Astrocyte of the spinal cord (primary cell): ENCODE measurements around the gene KRTAP10-9.
"Not testable (repeated sequence)": the region's sequence is repeated elsewhere in the genome, so short reads cannot be mapped to it uniquely, and the experiment has no call there.

ENCODE experiments used
- DNase-seq: peaks from one replicate; pipeline ENCODE4 v3.0.0; 2011; ENCODE audit warnings: low read depth, low spot score
- H3K4me3 ChIP-seq: 2 replicates; pipeline ENCODE4 v1.5.1; 2011; ENCODE audit warnings: low read depth, mild to moderate bottlenecking, low read length, moderate library complexity
- in situ Hi-C: cut with HindIII; loops from 2 replicates; pipeline ENCODE4 v1.10.0; 2017; ENCODE audit warnings: low sequenced_read_pairs
- TF ChIP-seq, protein P1 (sequence below): IDR thresholded peaks from 2 replicates; pipeline ENCODE4 v1.5.1; 2012; ENCODE audit warnings: low read depth, mild to moderate bottlenecking, low read length, inconsistent platforms

KRTAP10-9 gene

DNA sequence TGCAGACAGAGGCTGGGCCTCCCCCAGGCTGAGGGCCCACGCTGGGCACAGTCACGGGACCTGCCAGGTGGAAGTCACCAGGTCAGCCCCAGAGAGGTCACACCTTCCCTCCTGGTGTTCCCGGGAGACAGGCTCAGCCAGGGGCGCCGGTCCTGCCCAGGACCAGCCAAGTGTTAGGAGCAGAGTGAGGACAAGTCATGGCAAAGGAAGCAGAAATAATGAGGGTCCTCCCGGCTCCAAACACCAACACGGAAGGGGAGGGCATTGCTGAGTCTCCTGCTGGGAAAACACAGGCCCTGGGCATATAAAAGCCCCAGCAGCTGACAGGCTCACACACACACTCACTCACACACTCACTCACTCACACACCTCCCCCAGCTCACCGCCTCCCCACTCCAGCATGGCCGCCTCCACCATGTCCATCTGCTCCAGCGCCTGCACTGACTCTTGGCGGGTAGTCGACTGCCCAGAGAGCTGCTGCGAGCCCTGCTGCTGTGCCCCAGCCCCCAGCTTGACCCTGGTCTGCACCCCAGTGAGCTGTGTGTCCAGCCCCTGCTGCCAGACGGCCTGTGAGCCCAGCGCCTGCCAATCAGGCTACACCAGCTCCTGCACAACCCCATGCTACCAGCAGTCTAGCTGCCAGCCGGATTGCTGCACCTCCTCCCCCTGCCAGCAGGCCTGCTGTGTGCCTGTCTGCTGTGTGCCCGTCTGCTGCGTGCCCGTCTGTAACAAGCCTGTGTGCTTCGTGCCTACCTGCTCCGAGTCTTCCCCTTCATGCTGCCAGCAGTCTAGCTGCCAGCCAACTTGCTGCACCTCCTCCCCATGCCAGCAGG is 10.3 kb downstream of the KRTAP10-9 start, which contains the start of gene KRTAP10-10:
Gene KRTAP10-10, plus strand, starts transcription at position 339 of the 833 bp plus-strand sequence. Its CDS starts 62 bp downstream, at position 401.
- TF ChIP-seq, protein P1, sequence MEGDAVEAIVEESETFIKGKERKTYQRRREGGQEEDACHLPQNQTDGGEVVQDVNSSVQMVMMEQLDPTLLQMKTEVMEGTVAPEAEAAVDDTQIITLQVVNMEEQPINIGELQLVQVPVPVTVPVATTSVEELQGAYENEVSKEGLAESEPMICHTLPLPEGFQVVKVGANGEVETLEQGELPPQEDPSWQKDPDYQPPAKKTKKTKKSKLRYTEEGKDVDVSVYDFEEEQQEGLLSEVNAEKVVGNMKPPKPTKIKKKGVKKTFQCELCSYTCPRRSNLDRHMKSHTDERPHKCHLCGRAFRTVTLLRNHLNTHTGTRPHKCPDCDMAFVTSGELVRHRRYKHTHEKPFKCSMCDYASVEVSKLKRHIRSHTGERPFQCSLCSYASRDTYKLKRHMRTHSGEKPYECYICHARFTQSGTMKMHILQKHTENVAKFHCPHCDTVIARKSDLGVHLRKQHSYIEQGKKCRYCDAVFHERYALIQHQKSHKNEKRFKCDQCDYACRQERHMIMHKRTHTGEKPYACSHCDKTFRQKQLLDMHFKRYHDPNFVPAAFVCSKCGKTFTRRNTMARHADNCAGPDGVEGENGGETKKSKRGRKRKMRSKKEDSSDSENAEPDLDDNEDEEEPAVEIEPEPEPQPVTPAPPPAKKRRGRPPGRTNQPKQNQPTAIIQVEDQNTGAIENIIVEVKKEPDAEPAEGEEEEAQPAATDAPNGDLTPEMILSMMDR: no peak
- H3K4me3 ChIP-seq: no peak within 1 kb of the TSS
- in situ Hi-C loops: no loop called here
- no peak for DNase-seq

DNA sequence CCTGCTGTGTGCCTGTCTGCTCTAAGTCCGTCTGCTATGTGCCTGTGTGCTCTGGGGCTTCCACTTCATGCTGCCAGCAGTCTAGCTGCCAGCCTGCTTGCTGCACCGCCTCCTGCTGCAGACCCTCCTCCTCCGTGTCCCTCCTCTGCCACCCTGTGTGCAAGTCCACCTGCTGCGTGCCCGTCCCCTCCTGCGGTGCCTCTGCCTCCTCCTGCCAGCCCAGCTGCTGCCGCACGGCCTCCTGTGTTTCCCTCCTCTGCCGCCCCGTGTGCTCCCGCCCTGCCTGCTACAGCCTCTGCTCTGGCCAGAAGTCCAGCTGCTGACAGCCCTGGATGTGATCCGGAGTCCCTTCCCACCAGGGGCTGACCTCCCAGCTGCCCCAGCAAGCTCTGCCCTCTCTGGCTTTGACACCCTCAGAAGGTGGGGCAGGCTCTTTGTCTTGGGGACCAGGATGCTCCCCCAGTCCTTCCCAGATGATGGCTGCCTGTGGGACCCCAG is 11.0 kb downstream of the KRTAP10-9 start:
- in situ Hi-C loops, H3K4me3 ChIP-seq, DNase-seq: not testable (repeated sequence)

DNA sequence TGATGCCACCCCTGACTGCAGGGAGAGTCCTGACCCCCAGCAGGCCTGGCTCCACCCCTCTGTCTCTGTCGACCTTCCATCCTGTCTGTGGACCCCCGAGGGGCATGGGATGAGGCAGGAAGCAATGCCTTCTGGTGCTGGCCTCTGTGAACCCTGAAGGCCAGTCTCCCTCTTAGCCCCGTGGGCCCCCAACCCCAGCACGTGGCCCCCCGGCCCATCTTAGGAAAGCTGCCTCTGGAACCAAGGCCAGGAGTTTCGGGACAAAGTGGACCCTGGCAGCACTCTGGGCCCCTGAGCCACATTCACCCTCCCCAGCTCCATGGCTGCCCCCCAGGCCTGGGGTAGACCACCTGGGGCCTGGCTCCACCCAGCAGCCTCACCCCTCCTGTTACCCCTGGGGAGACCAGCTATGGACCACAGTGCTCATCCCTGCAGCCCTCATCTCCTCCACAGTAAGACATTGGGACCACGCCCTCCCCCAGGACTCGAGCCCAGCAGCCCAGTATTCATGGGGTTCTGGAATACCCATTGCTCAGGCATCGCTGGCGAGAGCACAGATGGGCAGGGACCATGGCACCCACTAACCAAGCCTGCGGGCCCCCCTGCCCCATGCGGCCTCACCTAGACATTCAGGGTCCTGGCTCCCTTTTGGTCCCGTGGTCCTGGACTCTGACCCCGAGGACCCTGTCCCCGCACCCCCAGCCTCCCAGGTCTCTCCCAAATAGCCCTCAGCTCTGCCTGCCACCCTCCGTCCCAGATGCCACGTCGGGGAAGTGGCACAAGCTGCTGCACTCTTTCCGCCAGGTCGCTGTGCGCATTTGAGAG is 11.8 kb downstream of the KRTAP10-9 start:
- H3K4me3 ChIP-seq, DNase-seq, in situ Hi-C loops: not testable (repeated sequence)

DNA sequence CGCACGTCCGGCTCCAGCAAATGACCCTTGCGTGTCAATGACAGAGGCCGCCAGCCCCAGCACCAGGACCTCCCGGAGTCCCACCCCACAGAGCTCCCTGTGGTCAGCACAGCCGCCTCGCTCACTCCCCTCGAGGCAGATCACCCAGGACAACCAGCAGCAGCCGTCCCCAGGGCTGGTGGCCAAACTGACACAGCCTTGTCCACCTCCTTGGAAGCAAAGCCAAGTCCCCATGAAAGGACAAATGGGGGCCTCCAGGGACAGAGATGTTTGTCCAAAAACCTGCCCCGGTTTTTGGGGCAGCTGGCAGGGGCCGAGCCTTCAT is 12.4 kb downstream of the KRTAP10-9 start:
- in situ Hi-C loops: no loop called here
- TF ChIP-seq, protein P1: no peak
- no peak for DNase-seq
- H3K4me3 ChIP-seq: no peak overlapping the region

DNA sequence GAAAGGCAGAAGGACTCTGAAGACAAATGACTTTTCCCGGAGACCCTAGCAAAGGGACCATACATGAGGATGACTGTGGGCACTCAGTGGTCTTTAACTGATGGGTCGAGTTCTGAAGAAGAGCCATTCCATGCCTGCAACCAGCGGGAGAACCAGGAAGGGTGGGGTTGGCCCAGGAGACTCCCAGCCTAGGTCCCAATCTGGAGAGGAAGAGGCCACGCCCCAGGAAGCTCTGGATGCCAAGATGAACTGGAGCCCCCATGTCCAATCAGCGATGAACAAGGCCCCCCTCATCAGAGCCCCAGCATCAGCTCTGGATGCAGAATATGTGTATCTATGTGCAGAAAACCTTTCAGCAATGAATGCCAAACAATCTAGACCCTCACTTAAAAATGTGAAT is 13.9 kb downstream of the KRTAP10-9 start:
- DNase-seq: no peak
- no peak overlapping the region for H3K4me3 ChIP-seq
- in situ Hi-C loops: no loop called here
- TF ChIP-seq, protein P1: no peak

DNA sequence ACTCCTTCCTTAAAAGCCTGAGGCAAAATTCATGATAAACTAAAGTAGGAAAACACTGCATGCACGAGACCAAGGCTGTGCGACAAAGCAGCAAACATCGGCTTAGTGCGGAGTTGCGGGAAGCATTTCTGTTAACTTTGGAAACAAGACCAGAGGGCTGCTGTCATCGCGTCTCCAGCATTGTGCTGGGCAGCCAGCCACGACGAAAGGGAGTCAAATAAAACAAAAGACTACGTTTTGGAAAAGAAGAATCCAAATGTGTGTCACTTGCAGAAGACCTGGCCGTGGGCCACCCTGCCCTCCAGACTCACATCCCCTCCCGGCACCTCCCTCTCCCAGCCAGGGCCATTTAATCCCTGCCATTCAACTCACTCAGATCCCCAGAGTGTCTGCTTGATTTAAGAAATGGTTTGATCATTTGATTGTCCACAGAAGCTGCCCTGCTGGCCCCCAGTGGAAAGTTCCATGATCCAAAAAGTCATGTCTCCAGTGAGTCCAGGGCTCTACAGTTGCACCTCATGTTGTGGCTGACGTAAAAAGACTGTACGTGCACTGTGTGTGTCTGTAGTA is 16.9 kb downstream of the KRTAP10-9 start:
- TF ChIP-seq, protein P1: no peak
- in situ Hi-C loops: no loop called here
- no peak for DNase-seq
- H3K4me3 ChIP-seq: no peak overlapping the region

DNA sequence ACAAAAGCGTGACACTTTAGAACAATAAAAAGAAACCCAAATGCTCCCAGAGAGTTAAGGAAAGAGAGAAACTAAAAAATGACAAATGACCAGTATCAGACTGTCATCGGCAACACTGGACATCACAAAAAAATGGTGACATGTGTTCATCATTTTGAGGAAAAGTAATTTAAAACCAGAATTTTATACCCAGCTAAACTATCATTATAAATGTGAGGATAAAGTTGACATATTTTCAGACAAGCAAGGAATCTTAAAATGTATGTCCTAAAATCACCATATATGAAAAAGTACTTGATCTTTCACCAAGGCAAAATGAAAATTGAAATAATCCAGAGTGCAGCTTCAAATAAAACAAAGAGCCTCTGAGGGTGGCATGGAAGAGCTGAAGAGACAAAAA is 18.0 kb downstream of the KRTAP10-9 start:
- no peak for DNase-seq
- no peak overlapping the region for H3K4me3 ChIP-seq
- TF ChIP-seq, protein P1: no peak
- in situ Hi-C loops: no loop called here

DNA sequence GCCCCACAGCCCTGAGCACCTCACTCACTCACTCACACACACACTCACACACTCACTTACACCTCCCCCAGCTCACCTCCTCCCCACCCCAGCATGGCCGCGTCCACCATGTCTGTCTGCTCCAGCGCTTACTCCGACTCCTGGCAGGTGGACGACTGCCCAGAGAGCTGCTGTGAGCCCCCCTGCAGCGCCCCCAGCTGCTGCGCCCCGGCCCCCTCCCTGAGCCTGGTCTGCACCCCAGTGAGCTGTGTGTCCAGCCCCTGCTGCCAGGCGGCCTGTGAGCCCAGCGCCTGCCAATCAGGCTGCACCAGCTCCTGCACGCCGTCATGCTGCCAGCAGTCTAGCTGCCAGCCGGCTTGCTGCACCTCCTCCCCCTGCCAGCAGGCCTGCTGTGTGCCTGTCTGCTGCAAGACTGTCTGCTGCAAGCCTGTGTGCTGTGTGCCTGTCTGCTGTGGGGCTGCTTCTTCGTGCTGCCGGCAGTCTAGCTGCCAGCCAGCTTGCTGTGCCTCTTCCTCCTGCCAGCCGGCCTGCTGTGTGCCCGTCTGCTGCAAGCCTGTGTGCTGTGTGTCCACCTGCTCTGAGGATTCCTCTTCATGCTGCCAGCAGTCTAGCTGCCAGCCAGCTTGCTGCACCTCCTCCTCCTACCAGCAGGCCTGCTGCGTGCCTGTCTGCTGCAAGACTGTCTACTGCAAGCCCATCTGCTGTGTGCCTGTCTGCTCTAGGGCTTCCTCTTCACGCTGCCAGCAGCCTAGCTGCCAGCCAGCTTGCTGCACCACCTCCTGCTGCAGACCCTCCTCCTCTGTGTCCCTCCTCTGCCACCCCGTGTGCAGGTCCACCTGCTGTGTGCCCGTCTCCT is 19.7 kb downstream of the KRTAP10-9 start, which contains the start of gene KRTAP10-11:
Gene KRTAP10-11, plus strand, starts transcription at position 49 of the 856 bp plus-strand sequence. Its CDS starts 45 bp downstream, at position 94.
- DNase-seq, in situ Hi-C loops, H3K4me3 ChIP-seq: not testable (repeated sequence)
